Astrocyte (in vitro differentiated cells and primary cell): Measurements from ENCODE around the gene TMX2.

Experiments used
- EZH2 ChIP-seq: IDR thresholded peaks from 2 replicates; pipeline ENCODE4 v1.6.1; 2012; ENCODE audit warnings: mild to moderate bottlenecking, low read length, inconsistent platforms; ENCODE audit not compliant: insufficient read depth
- TF ChIP-seq, protein P1 (sequence below): IDR thresholded peaks from 2 replicates; pipeline ENCODE4 v1.5.1; 2011; ENCODE audit warnings: low read depth, mild to moderate bottlenecking, inconsistent platforms, low read length, moderate library complexity; ENCODE audit not compliant: insufficient read depth

DNA sequence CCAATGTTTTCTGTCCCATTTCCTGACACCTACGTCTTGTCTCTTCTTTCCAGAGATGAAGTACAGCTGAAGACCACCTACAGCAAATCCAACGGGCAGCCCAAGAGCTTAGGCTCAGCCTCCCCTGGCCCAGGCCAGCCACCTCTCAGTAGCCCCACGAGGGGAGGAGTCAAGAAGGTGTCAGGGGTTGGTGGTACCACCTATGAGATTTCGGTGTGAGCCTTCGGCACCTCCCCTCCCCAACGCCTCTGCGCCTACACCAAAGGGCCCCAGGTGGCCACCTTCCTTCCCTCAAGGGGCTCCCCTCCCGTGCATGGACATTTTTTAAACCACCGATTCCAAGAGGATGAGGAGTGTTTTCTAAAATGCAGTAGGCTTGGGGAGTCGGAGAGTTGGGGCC lies 12.6 kb upstream of the TMX2 start:
- TF ChIP-seq, protein P1, sequence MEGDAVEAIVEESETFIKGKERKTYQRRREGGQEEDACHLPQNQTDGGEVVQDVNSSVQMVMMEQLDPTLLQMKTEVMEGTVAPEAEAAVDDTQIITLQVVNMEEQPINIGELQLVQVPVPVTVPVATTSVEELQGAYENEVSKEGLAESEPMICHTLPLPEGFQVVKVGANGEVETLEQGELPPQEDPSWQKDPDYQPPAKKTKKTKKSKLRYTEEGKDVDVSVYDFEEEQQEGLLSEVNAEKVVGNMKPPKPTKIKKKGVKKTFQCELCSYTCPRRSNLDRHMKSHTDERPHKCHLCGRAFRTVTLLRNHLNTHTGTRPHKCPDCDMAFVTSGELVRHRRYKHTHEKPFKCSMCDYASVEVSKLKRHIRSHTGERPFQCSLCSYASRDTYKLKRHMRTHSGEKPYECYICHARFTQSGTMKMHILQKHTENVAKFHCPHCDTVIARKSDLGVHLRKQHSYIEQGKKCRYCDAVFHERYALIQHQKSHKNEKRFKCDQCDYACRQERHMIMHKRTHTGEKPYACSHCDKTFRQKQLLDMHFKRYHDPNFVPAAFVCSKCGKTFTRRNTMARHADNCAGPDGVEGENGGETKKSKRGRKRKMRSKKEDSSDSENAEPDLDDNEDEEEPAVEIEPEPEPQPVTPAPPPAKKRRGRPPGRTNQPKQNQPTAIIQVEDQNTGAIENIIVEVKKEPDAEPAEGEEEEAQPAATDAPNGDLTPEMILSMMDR: no peak
- no peak for TF ChIP-seq EZH2
